Endothelial cell of umbilical vein (primary cell): ENCODE data around the gene WASF2. TPM values are rescaled to one million over a fixed set of nuclear protein-coding genes. Genes with fewer than 3 reads are reported as not detected.

Source experiments
- BruUV-seq: library from RNA; stranded (reverse); fragments of 400-500 nt; replicated peaks from 2 replicates; lab custom pipeline; 2021; lab: Mats Ljungman, UMichigan
- CTCF ChIA-PET: fragments of 300-600, 350-600 bp; sonication (Branson Sonifier 250); formaldehyde crosslinking; loops from one replicate; lab custom pipeline; 2021; ENCODE audit warnings: antibody characterized with exemption, inconsistent platforms; lab: Charles Lee
- POLR2A ChIA-PET: fragments of 300-600, 350-600 bp; sonication (Branson Sonifier 250); formaldehyde crosslinking; loops from one replicate; lab custom pipeline; 2021; ENCODE audit warnings: antibody characterized with exemption, inconsistent platforms; lab: Charles Lee
- DNase-seq: peaks from one replicate; pipeline ENCODE4 v3.0.0-alpha.2; 2011; ENCODE audit warnings: low read depth, low spot score
- FAIRE-seq: peaks from 2 replicates; lab custom pipeline; 2011; peaks lifted over from hg19 to GRCh38; lab: Jason Lieb, UNC
- H2AFZ ChIP-seq: 2 replicates; pipeline ENCODE4 v1.6.0; 2012; ENCODE audit warnings: low read depth, low read length, control low read depth, inconsistent platforms
- H3K27ac ChIP-seq: 2 replicates; pipeline ENCODE4 v1.5.1; 2011; ENCODE audit warnings: low read depth, mild to moderate bottlenecking, control low read depth, low read length, moderate library complexity; ENCODE audit not compliant: insufficient read depth
- H3K27me3 ChIP-seq, 2 experiments: 2 replicates each; pipeline versions ENCODE4 v1.6.0 to v1.6.1; 2011; ENCODE audit warnings: low read length in 2 of 2, mixed read lengths in 1 of 2; ENCODE audit not compliant: control insufficient read depth in 2 of 2, insufficient read depth in 2 of 2
- H3K36me3 ChIP-seq, 2 experiments: 2 replicates in 1 of 2; 3 replicates in 1 of 2; pipeline ENCODE4 v1.5.1; 2011; ENCODE audit warnings: low read length in 2 of 2, mild to moderate bottlenecking in 1 of 2, moderate library complexity in 1 of 2; ENCODE audit not compliant: control insufficient read depth in 2 of 2, insufficient read depth in 2 of 2; ENCODE audit errors: extremely low read depth in 1 of 2
- H3K4me1 ChIP-seq: 3 replicates; pipeline ENCODE4 v1.5.1; 2011; ENCODE audit warnings: mild to moderate bottlenecking, low read length; ENCODE audit not compliant: control insufficient read depth, insufficient read depth; ENCODE audit errors: extremely low read depth
- H3K4me2 ChIP-seq: 2 replicates; pipeline ENCODE4 v1.6.1; 2011; ENCODE audit warnings: low read length, control low read depth, mixed read lengths; ENCODE audit not compliant: insufficient read depth
- H3K4me3 ChIP-seq, 3 experiments: fragments of 200-600 bp in 1 of 3; sonication (generic), shearing (Covaris generic) in 1 of 3; replicated peaks in 1 of 3; 2 replicates each; pipeline ENCODE4 v1.5.1; 2011 to 2016; ENCODE audit warnings: control low read depth in 3 of 3, low read length in 3 of 3, mild to moderate bottlenecking in 2 of 3, inconsistent platforms in 1 of 3, low read depth in 1 of 3, moderate library complexity in 1 of 3; ENCODE audit not compliant: insufficient read depth in 1 of 3
- H3K79me2 ChIP-seq: 2 replicates; pipeline ENCODE4 v1.6.0; 2012; ENCODE audit warnings: low read length, inconsistent platforms; ENCODE audit not compliant: control insufficient read depth, insufficient read depth
- H3K9ac ChIP-seq: replicated peaks from 2 replicates; pipeline ENCODE3; 2011; ENCODE audit warnings: low read length, control low read depth; ENCODE audit not compliant: insufficient read depth; ENCODE audit errors: extremely low read depth
- H3K9me1 ChIP-seq: replicated peaks from 3 replicates; pipeline ENCODE4 v1.6.0; 2011; ENCODE audit warnings: mild to moderate bottlenecking, low read length; ENCODE audit not compliant: control insufficient read depth, insufficient read depth; ENCODE audit errors: extremely low read depth
- H3K9me3 ChIP-seq: replicated peaks from 2 replicates; pipeline ENCODE4 v1.5.1; 2012; ENCODE audit warnings: low read length, inconsistent platforms; ENCODE audit not compliant: control insufficient read depth, insufficient read depth
- H4K20me1 ChIP-seq: replicated peaks from 2 replicates; pipeline ENCODE3; 2011; ENCODE audit warnings: mild to moderate bottlenecking, low read length; ENCODE audit not compliant: control insufficient read depth, insufficient read depth; ENCODE audit errors: extremely low read depth
- CTCF ChIP-seq, 2 donors: IDR thresholded peaks; 1 replicate in 1 of 2; 2 replicates in 1 of 2; pipeline ENCODE4 v1.5.1; 2011; ENCODE audit warnings: low read length in 2 of 2, mild to moderate bottlenecking in 2 of 2, moderate library complexity in 2 of 2, control low read depth in 1 of 2, inconsistent platforms in 1 of 2, low read depth in 1 of 2; ENCODE audit not compliant: insufficient read depth in 1 of 2; ENCODE audit errors: extremely low read depth in 1 of 2
- EZH2 ChIP-seq: IDR thresholded peaks from 2 replicates; pipeline ENCODE4 v1.6.1; 2012; ENCODE audit warnings: borderline replicate concordance, low read depth, mild to moderate bottlenecking, moderate library complexity, low read length, inconsistent platforms; ENCODE audit not compliant: severe bottlenecking
- FOS ChIP-seq: IDR thresholded peaks from 2 replicates; pipeline ENCODE4 v1.6.1; 2011; ENCODE audit warnings: mild to moderate bottlenecking, low read length, moderate library complexity, borderline replicate concordance; ENCODE audit not compliant: insufficient read depth
- GATA2 ChIP-seq: IDR thresholded peaks from 2 replicates; pipeline ENCODE4 v1.7.0; 2011; ENCODE audit warnings: low read depth, mild to moderate bottlenecking, moderate library complexity, mixed read lengths, low read length; ENCODE audit not compliant: insufficient read length, insufficient read depth
- JUN ChIP-seq: IDR thresholded peaks from 2 replicates; pipeline ENCODE4 v1.6.1; 2011; ENCODE audit warnings: borderline replicate concordance, low read depth; ENCODE audit not compliant: insufficient read length, insufficient read depth
- MAX ChIP-seq: IDR thresholded peaks from 2 replicates; pipeline ENCODE4 v1.6.1; 2011; ENCODE audit not compliant: insufficient read depth, insufficient read length
- MYC ChIP-seq: IDR thresholded peaks from one replicate; pipeline ENCODE4 v1.6.1; 2011; ENCODE audit warnings: mild to moderate bottlenecking, low read depth, low read length
- POLR2A ChIP-seq: IDR thresholded peaks from 2 replicates; pipeline ENCODE4 v1.6.1; 2012; ENCODE audit warnings: low read depth, mild to moderate bottlenecking, control low read depth, low read length
- POLR2AphosphoS5 ChIP-seq: IDR thresholded peaks from 2 replicates; pipeline ENCODE4 v1.6.1; 2012; ENCODE audit warnings: low read depth, mild to moderate bottlenecking, control low read depth, low read length, moderate library complexity; ENCODE audit not compliant: insufficient read depth
- dilution Hi-C: fragments of 300-500 bp; cut with MboI; formaldehyde crosslinking; loops from one replicate; pipeline ENCODE4 v1.15.0; 2019; ENCODE audit warnings: low sequenced_read_pairs; ENCODE audit not compliant: extremely low pct_ligation_motif_present
- intact Hi-C: fragments of 100-400 bp; cut with micrococcal nuclease; formaldehyde crosslinking; loops from one replicate; pipeline ENCODE4 v1.10.0; 2022
- polyA plus RNA-seq, 4 experiments: library from polyadenylated mRNA; depleted of rRNA in 3 of 4; stranded (reverse) in 3 of 4; unstranded in 1 of 4; fragments of >200 nt; gene quantifications; 2 replicates each; pipeline versions ENCODE4 v1.2.1 to v1.2.3, GENCODE V29; 2011 to 2012; ENCODE audit warnings: missing spikeins in 1 of 4
- total RNA-seq: library from RNA; stranded (reverse); gene quantifications from 2 replicates; pipeline ENCODE4 v1.2.3, GENCODE V29; 2021

WASF2 gene
- total and polyA plus RNA-seq, 2 donors (not counting 3 experiments of a cell fraction or from before 2014, with no cell fraction given): 76.9 to 172 TPM

- intact Hi-C loops: no loop called here
- no TSS peak for BruUV-seq
- CTCF ChIA-PET: interaction anchor here (1.3 to 1.4 kb wide), 2 partner anchors 36 to 104 kb away, joined by 5 to 7 read pairs; no protein-coding TSS in a partner anchor
- dilution Hi-C loops: no loop called here
- Histone ChIP-seq H3K4me3 (no peak overlapping the region), H3K27me3 (no peaks in the 10 kb centered on the region), H3K9me3 (no peaks in the 10 kb centered on the region), H3K9me1 (no peaks in the 10 kb centered on the region), H3K36me3 (no peaks in the 10 kb centered on the region), H2AFZ (no peak overlapping the region), H3K4me2 (no peak overlapping the region), H3K79me2 (no peaks in the 10 kb centered on the region), H4K20me1 (no peaks in the 10 kb centered on the region), H3K27ac (no peak overlapping the region), H3K9ac (no peak overlapping the region), H3K4me1 (peaks cover 13% of the 10 kb centered on the region)
- FAIRE-seq (no peak), DNase-seq (no peak)
- POLR2A ChIA-PET: no interaction called here
- no peak for TF ChIP-seq MAX
- no peak for TF ChIP-seq POLR2AphosphoS5
- no peak for TF ChIP-seq POLR2A
- no peak for TF ChIP-seq JUN
- no peak for TF ChIP-seq CTCF (IDR thresholded peaks at IDR 0.05; ENCODE audit: extremely low read depth in 1 of 2, insufficient read depth in 1 of 2, low read depth in 1 of 2, low read length in 2 of 2)
- TF ChIP-seq GATA2: no peak
- TF ChIP-seq EZH2: no peak
- no peak for TF ChIP-seq FOS
- TF ChIP-seq MYC: no peak
Measured at GRCh38 chr1:27520651-27521050, 30.7 kb upstream of the WASF2 start.
